ENCODE measurements around the gene RUNX1.
"Not testable (repeated sequence)": the region's sequence is repeated elsewhere in the genome, so short reads cannot be mapped to it uniquely, and the experiment has no call there.

Gene RUNX1

DNA sequence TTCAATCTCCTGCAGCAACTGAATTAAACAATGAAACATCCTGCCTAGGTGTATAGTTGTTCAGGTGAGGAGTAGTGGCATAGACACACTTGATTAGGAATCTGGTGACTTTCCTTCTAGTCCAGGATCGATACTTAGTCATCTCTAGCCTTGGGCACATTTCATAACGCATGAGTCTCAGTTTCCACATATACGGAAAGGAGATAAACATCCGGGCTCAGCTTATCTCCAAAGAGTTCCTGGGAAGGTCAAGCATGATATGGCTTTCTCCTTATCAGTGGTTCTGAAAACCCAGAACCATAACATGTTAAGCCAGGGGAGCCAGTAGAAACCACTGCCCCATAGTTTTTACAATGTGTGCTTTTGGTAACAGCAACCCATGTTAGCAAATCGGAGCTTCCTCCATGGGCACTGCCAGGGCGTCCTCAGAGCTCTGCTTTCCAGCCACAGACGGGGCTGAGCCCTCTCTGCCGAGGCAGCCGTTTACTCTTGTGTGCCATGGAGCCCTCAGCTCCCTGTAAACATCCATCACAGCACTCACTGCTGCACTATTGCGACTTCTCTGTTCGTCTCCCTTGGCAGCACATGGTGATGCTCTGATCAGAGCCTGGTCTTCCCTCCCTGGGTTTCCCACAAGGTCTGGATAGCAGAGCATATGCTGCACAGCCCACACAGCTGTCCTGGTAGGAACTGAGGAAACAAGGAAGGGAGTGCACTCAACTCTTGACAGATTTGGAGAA is 34.6 kb downstream of the RUNX1 start:
- no peak for FAIRE-seq

DNA sequence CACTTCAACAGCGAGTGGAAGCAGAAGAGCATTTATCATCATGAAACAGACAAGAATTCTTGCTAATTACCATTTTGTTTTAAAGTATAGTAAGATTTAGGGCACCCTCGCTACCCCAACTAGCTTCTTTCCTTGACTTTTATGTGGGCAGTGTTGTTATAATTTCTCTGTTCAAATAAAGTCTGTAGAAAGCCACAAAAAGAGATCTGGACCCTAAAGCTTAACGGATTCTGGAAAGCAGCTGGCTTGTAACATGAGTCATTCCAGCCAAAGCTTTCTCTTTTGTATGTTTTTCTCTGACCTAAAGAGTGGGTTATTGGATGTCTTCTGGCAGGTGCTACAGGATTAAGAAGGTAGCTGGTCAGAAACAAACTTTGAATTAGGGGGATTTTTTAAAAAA is 37.4 kb downstream of the RUNX1 start:
- FAIRE-seq: no peak

DNA sequence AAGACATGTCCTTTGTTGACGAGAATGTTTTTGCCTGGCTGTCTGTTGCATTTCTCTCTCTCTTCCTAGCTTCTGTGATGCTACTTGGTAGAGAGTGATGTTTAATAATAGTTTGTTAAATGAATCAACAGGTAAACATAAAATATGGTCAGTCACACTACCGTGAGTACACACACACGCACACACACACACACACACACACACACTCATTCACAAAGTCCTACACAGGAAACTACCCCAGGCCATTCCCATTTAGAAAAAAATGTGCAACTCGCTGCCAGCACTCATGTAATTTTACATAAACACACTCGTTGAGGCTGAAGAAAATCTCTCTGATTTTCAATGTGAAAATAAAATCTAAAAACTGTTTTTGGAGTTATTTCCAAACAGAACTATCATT is 38.7 kb downstream of the RUNX1 start:
- FAIRE-seq: no peak

DNA sequence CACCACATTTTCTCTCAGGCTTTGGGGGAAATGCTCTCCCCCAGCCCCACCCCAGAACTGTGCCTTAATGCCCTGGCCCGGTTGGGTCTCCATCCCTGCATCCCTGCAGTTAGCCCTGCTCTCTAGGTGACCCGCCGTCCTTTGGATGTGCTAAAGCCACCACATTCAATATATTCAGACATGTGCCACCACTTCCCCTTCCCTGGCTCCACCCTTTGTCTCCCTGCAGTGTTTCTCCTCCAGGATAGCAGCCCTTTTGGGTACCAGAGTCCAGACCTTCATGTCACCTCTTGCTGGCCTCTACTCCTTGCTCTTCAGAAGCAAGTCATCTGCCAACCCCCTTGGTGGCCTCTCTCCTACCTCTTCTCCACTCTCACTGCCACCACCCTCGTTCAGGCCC is 41.8 kb downstream of the RUNX1 start:
- FAIRE-seq: no peak

DNA sequence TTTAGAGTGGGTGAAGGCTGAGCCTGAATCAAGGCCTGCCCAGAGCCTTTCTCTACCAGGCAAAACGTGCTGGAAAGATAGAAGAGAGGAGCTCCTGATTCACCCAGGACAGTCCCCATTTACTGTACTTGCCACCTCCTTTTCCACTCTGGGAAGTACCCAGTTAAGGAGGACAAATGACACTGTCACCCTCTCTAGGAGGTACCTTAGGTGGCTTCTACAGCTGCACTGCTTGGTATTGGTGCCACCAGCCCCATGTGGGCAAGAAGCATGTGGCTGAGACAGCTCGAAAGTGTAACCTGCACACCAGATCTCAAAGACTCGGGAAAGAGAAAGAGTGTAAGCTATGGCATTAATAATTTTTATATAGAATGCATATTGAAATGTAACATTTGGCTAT is 42.3 kb downstream of the RUNX1 start:
- no peak for FAIRE-seq

DNA sequence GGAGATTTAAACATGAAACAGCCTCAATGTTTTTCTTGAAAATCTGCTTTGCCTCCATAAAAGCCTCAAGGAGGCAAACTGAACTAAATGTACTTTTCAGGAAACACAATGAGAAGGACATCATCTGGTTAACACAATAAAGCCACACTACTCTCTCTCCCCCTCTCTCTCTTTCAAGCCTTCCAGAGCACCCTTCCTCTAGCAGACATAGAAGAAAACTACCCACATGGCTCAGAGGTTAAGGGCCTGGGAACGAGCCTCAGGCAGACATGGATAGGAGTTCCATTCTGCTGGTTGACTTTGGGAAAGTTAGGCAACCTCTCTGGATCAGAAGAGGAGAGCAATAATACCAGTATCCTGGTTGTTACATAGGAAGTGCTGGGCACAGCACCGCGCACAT is 42.9 kb downstream of the RUNX1 start:
- no peak for FAIRE-seq

DNA sequence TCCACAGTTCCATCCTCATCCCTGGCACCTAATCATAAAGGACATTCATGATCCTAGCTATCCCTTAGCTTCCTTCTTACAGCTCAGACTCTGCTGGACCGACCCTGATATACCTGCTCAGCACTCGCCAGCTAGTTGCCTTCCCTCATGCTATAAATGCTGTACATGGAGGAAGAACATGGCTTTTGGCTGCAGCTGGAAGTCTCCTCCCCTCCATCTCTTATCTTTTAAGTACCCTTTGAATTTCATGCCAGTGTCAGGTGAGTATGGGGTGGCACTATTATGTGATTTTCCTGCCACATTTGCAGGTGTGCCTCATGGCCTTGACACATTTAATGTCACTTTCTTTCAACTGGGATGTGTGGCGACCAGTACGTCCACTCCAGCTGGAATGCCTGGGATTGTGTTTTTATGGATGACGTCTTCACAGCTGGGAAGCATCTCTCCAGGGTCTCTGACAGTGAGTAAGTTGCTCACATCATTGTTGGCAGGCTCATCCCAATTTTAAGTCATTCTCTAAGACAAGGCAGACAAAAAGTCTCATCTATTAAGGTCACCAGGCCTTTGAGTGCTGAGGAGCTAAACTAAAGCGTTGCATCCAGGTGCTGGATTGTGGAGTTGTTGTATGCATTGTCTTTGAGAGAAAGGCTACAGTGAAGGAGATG is 43.4 kb downstream of the RUNX1 start:
- no peak for FAIRE-seq

DNA sequence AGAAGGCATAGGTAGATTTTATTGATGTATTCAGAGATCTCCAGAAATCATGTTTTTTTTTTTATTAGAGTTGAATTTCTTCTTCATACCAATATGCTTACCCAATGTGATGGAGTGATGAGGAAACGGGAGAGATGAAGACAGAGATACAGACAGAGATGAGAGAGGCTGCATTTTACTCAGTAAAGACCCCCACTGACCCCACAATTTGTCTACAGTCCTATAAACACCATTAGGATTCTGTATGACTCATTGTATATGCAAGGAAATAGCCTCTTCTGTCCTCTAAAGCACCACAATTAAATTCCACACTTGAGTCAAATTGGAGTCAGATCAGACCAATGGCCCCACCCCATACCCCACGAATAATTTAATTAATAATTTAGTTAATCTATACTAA is 44.0 kb downstream of the RUNX1 start:
- FAIRE-seq: no peak

DNA sequence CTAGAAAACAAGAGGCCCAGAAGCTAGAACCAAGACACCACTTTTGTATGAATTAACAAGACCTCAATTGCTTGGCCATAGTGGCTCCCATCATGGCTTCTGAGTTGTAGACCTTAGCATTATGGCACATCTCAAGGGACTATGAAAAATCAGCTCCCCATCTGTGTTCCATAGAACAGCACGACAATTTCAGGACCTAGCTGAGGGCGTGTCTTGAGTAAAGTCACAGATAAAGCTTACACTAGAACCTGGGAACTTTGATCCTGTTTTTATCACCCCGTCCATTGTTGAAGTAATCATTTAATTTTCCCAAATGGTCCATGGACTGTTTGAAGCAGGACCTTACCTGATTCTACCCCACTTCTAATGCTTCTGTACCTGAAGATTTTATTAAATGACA is 44.8 kb downstream of the RUNX1 start:
- no peak for FAIRE-seq

DNA sequence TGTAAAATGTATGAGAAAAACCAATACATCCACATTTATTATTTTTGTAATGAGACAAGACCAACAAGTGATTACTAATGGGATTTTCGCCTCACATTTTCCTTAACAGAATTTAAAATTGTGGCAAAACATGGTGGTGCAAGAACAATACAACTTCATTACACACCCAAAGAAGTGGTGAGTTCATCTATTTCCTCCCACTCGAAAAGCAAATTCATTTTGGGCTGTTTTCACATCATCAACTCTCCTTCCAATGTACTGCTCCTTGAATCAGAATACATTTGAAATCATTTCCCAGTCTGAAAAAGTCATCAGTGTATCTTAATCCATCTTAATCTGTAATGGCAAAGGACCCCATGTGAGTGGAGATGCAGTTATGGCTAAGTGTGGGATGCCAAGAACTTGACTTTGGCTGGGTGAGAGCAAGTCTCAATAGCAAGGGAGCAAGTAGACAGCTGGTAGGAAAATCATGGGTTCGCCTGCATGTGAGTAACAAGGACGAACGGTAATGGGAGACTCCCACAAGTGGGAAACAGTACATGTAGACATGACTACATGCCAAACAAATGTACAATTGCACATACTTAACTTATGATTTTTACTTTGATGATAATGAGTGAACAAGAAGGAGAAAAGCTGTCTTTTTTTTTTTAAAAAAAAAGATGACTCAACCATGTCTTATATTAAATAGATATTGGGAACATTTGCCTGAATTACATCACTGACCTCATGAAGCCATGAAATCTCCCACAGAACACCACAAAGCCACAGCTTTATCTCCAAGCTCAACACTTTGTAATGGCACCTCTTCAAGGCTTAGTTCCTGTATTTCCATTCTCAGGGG is 46.0 kb downstream of the RUNX1 start:
- FAIRE-seq: no peak

DNA sequence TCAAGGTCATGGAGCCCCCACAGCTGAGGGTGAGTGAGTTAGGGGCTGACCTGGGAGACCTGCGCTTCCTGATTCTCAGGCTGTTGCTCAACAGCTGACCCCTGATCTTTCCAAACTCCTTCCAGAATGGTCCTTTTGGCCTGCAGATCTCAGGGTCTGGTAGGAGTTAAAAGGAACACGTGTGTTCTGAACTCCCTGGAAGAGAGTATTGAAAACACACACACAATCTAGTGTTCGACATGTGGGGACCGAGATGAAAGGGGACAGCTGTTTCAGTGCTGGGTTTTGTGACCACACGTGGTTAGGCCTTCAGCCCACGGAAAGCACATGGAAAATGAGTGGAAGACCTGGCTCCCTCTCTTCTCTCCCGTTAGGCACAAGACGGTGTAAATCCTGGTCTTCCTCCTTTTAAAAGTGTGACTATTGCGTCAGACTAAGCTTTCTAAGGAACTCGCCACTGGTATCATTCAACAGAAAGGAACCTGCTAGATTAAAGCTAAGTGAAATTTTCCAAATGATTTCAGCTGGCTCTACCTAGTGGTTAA is 49.6 kb downstream of the RUNX1 start:
- no peak for FAIRE-seq

DNA sequence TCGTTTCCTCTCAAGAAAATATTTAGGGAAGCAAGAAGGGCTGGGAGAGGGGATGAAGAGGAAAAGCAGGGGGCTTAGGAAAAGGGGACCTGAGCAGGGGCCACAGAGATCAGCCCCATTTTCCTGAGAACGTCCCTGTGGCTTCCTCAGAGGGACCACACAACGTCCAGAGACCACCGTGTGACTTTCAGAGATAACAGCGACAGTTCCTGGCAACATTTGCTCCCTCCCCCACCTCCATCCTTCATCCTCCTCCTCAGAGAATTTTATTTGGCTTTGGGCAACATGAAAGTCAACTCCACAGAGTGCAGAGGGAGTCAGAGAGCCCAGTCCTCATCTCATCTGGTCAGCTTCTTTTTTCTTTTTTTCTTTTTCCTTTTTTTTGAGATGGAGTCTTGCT is 50.9 kb downstream of the RUNX1 start:
- FAIRE-seq: no peak

DNA sequence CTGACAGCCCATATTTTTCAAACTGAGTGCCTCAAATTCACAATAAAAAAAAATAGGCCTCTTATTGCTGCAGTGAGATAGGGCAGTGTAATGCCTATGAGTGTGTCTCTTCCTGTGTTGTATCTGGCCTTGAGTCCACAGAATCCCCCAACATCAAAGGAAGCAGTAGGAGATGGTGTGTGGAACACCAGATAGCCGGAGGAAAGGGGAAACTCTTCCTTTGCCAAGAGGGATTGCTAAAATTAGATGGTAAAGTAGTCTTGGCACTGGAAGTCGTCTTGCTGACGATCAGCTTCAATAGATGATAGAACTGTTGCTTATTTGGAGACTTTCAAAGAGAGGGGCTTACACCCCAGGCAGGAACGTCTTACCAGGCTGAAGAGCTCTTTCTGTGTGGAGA is 51.8 kb downstream of the RUNX1 start:
- no peak for FAIRE-seq

DNA sequence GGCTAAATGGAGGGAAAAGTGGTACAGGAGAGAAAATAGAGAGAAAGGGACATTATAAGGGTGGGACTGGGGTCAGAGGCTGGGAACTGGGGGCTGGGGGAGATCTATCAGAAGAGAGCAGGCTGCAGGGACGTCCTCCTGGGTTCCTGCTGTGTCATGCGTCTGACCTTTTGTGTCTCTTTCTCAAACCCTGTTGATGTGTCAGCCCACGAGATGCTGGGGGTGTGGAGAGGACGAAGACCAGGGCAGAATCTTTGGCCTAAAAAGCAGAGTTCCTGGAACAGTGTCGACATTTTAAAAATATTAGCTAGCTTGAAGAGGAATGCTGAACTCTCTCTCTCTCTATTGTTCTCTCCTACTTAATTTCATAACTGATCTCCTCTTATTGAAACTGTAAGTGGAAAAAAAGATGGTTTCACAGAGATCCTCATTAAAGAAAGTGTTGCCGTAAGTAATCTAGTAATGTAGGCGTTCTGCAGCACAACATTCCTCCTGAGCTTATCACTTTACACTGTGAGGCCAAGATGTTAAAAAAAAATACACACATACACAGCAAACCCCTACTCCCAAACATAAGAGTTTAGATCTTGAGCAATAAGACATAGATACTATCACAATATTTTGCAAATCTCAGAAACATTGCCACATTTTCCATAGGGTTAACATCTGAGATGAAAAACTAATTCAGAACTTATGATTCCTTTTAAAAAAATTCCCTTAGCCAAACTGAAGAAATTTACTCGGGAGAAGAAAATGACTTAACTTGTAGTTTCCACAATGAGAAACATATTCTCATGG is 52.6 kb downstream of the RUNX1 start:
- no peak for FAIRE-seq

DNA sequence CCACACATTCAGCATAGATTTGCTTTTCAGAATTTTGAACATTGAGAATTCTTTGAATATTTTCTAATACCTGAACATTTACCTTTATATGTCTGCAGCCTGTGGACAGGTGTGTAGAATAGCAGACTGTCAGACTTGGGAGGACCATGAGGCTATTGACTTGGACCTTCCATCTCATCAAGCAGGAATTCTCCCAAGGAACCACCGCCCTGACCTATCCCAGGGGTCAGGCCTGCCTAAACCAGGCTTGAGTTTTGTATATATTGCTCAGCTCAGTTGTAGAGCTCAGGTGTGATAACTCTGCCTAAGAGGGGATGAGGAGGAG is 53.2 kb downstream of the RUNX1 start:
- FAIRE-seq: no peak

DNA sequence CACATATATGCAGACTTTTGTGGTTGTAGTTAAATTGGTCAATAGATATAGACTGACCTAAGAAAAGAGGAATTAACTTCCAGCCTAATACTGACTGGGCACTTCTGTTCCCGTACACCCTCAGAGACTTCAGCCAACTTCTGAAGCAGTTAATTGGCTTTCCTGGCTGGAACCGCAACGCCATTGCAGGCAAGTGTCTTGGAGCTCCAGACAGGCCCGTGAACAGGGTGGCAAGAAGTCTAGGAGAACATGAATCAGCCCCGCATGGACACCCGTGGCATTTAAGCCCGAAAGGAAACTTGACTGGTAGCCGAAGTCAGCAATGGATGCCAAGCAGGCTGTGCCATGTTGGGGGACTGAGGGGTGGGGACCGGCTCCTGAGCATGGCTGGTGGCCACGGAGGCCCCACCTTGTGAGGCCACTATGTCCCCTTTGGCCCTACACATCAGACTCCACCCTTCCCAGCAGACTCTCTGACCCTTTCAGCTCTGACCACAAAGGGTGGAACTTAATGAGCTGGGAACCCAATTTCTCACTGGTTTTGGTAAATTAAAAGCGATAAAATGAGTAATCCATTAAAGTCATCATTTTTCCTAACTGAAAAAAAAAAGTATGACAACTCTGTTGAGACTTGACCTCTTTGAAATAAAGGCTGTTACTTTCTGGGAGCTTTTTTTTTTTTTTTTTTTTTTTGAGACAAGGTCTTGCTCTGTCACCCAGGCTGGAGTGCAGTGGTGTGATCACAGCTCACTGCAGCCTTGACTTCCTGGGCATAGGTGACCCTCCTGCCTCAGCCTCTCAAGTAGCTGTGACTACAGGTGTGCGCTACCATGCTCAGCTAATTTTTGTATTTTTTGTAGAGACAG is 54.1 kb downstream of the RUNX1 start:
- FAIRE-seq: no peak

DNA sequence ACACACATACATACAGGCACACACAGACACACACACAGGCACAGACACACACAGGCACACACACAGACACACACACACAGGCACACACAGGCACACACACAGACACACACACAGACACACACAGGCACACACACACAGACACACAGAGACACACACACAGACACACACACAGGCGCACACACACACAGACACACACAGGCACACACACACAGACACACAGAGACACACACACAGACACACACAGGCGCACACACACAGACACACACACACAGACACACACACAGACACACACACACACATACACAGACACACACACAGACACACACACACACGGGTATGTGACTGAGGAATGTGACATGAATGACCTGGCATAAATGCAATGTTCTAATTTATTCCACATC is 55.6 kb downstream of the RUNX1 start:
- FAIRE-seq: not testable (repeated sequence)

DNA sequence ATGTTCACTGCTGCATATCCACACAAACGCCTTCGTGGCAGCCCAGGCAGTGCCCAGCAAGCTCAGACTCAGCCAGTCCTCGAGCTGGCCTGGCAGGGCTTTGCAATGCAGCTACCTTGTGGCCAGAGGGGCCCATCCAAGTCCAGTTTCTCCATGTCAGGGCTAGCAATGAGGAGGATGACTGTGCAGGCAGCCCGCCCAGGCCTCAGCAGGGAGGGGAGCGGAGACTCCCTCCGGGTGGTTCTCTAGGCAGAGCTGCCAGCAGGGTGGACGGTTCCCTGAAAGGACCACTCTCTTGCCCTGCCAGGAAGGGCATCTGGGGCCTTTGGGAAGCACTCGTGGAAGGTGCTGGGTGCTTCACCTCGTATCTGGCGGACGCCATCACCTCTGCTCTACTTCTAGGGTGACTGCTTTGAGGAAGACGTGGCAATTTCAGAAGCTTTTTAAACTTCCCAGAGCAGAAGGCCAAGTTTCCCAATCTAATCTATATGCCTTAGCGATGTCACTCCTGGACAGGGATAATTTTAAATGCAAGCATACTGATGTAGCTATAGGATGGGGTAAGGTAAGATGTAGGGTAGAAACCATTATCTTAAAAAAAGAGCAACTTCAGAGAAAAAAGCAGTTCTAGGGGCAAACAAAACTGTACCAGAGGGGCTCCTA is 56.2 kb downstream of the RUNX1 start:
- FAIRE-seq: no peak

DNA sequence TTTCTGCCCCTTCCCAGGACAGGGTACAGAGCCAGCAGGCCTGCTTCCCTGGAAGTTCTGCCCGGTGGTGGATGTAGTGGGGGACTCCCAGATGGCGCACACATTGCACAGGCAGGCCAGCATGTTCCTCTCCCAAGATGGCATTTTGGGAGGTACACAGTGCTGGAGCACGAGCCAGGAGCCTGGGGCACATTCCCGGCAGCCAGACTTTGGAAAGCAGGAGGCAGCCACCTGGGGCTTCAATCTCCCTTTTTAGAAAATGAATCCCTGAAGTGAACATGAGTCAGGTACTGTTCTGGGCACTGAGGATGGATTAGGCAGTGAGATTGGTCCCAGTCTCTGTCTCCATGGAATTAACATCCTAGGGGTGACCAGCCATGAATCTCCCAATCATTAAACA is 56.9 kb downstream of the RUNX1 start:
- FAIRE-seq: no peak

DNA sequence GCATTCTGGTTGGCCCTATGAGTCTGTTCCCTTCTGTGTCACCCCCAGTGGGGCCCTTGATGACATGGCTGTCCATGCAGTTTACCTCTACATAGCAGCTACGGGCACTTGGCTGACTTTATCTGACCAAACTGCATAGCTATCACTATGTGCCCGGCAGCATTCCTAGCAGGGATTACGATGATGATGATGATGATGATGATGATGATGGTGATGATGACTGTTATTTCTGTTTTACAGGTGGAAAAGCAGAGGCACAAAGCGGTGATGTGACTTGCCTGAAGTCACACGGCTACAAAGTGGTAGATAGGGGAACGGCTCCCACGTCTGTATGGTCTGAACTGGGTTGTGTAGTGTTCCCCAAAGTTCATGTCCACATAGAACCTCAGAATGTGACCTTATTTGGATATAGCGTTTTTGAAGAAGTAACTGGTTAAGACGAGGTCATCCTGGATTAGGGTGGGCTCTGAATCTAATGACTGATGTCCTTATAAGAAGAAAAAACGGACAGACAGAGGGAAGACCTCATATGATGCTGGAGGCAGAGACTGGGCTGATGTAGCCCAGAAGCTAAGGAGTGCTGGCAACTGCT is 57.6 kb downstream of the RUNX1 start:
- no peak for FAIRE-seq

DNA sequence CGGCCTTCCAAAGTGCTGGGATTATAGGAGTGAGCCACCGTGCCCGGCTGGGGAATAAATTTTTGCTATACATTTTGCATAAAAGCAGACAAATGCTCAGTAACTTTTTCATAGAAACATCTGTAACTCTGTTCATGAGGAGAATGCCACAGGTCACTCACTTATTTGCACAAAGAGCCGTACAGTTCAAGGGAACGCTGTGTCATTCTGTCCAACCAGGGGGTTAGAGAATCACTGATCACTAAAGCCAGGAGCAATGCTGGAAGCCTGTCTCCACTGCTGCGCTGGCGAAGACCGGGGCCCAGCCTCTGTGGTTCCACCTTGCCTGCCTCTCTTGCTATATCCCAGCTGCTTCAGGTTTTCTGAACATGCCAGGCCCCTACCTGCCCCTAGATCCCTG is 58.3 kb downstream of the RUNX1 start:
- no peak for FAIRE-seq
